GM12864 (cell line): ENCODE results near the gene GIPC3.

Source experiments
- DNase-seq: peaks from one replicate; pipeline ENCODE4 v3.0.0-alpha.2; 2011; ENCODE audit warnings: low read depth
- H3K4me3 ChIP-seq: 2 replicates; pipeline ENCODE4 v1.5.1; 2011; ENCODE audit warnings: mild to moderate bottlenecking, low read depth, low read length, control low read depth
- CTCF ChIP-seq: IDR thresholded peaks from 2 replicates; pipeline ENCODE4 v1.5.1; 2011; ENCODE audit warnings: low read depth, mild to moderate bottlenecking, moderate library complexity, low read length, control low read depth, inconsistent platforms; ENCODE audit errors: missing control alignments

GIPC3 gene

DNA sequence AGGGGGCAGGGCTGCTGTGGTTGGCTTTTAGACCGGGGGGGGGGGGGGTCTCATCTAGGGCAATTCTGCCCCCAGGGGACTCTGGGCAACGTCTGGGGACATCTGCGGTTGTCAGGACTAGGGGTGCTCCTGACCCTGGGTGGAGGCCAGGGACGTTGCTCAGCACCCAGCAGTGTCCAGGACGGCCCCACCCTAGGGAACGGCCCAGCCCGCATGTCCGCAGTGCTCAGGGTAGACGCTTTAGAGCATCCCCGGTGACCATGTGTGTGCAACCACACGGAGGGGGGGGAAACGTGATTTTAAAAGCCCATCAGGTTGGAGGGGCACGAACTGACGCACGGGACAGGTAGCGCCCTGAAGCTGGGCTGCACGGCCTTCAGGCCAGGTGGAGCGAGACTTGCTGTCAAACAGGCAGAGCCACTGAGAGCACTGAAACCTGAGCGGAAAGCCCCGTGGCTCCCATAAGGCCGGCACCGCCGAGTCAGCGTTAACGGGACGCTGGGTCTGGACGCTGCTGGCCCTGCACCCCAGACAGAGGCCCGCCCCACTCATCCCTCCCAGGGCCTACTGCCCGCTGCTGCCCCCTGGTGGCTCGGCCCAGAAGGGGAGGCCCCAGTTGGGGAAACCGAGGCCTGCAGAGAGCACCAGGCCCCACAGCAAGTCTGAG is 33.0 kb downstream of the GIPC3 start:
- H3K4me3 ChIP-seq: no peak overlapping the region
- DNase-seq: no peak
- TF ChIP-seq CTCF: peak; percentile 84

DNA sequence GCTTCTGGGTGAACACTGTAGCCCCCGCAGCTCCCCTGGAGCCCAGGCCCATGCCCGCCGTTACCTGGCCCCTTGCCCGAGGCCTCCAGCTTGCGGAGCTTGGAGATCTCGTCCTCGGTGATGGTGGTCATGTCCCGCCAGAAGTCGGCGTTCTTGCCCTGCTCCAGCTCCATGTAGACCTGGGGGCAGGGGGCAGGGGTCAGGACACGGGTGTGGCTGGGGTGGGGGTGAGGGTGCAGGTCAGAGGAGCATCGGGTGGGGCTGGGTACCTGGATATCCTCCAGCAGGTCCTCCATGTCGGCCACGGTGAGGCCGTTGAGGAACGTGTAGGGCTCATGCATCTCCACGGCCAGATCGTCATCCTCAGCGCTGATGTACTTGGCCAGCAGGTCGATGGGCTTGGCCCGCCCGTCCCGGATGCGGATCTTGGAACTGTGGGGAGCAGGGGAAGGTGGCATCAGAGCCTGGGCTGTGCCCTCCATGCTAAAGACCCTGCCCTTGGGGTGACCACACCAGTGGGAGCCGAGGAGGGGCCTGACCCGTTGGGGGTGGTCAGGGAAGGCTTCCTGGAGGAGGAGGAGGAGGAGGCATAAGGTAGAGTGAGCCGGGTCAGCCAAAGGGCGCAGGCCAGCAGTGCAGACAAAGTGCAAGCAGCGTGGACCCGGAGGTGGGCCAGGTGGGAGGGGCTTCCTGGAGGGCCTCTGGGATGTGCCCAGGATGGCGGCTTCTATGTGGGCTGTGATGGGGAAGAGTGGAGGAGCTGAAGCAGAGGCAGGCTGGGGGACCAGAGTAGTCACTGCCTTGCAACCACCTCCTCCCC is 33.7 kb downstream of the GIPC3 start:
- no peak for TF ChIP-seq CTCF
- DNase-seq: no peak

GRCh38 chr19:3619631-3620012 is 34.3 kb downstream of the GIPC3 start:
- no peak for DNase-seq
- no peak for TF ChIP-seq CTCF
- no peak overlapping the region for H3K4me3 ChIP-seq

More for the DNA sequence above, 33.7 kb downstream of the GIPC3 start:
- no peak overlapping the region for H3K4me3 ChIP-seq

- no peak for DNase-seq
- no peak overlapping the region for H3K4me3 ChIP-seq
- TF ChIP-seq CTCF: no peak
Observed at GRCh38 chr19:3620145-3620816, 35.0 kb downstream of the GIPC3 start.

- no peak overlapping the region for H3K4me3 ChIP-seq
- no peak for DNase-seq
- no peak for TF ChIP-seq CTCF
Observed at GRCh38 chr19:3620817-3621547, 35.7 kb downstream of the GIPC3 start.

DNA sequence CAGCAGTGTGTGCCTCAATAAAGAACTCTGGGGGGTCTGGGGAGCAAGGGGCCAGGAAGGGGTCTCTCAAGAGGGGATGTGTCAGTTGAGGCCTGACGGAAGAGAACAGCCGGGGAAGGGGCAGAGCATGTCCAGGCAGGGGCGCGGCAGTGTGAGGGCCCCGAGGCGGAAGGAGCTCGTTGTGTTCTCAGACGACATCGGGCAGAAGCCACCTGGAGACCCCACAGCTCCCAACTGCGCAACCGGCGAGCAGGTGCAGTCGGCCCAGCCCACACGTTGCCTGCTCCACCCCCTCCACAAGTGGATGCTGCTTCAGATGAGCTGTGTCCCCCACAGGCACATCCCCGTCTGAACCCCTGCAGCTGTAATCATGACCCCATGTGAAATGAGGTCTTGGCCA is 36.4 kb downstream of the GIPC3 start:
- no peak for TF ChIP-seq CTCF
- DNase-seq: no peak
- no peak overlapping the region for H3K4me3 ChIP-seq
